Endothelial cell of umbilical vein (primary cell): ENCODE measurements around the gene CEBPB. TPM values are rescaled to one million over a fixed set of nuclear protein-coding genes. Genes with fewer than 3 reads are reported as not detected.

Source experiments
- BruUV-seq: library from RNA; stranded (reverse); fragments of 400-500 nt; replicated peaks from 2 replicates; lab custom pipeline; 2021; lab: Mats Ljungman, UMichigan
- CTCF ChIA-PET: fragments of 300-600, 350-600 bp; sonication (Branson Sonifier 250); formaldehyde crosslinking; loops from one replicate; lab custom pipeline; 2021; ENCODE audit warnings: antibody characterized with exemption, inconsistent platforms; lab: Charles Lee
- POLR2A ChIA-PET: fragments of 300-600, 350-600 bp; sonication (Branson Sonifier 250); formaldehyde crosslinking; loops from one replicate; lab custom pipeline; 2021; ENCODE audit warnings: antibody characterized with exemption, inconsistent platforms; lab: Charles Lee
- DNase-seq: peaks from one replicate; pipeline ENCODE4 v3.0.0-alpha.2; 2011; ENCODE audit warnings: low read depth, low spot score
- FAIRE-seq: peaks from 2 replicates; lab custom pipeline; 2011; peaks lifted over from hg19 to GRCh38; lab: Jason Lieb, UNC
- H2AFZ ChIP-seq: 2 replicates; pipeline ENCODE4 v1.6.0; 2012; ENCODE audit warnings: low read depth, low read length, control low read depth, inconsistent platforms
- H3K27ac ChIP-seq: 2 replicates; pipeline ENCODE4 v1.5.1; 2011; ENCODE audit warnings: low read depth, mild to moderate bottlenecking, control low read depth, low read length, moderate library complexity; ENCODE audit not compliant: insufficient read depth
- H3K27me3 ChIP-seq, 2 experiments: 2 replicates each; pipeline versions ENCODE4 v1.6.0 to v1.6.1; 2011; ENCODE audit warnings: low read length in 2 of 2, mixed read lengths in 1 of 2; ENCODE audit not compliant: control insufficient read depth in 2 of 2, insufficient read depth in 2 of 2
- H3K36me3 ChIP-seq, 2 experiments: 2 replicates in 1 of 2; 3 replicates in 1 of 2; pipeline ENCODE4 v1.5.1; 2011; ENCODE audit warnings: low read length in 2 of 2, mild to moderate bottlenecking in 1 of 2, moderate library complexity in 1 of 2; ENCODE audit not compliant: control insufficient read depth in 2 of 2, insufficient read depth in 2 of 2; ENCODE audit errors: extremely low read depth in 1 of 2
- H3K4me1 ChIP-seq: 3 replicates; pipeline ENCODE4 v1.5.1; 2011; ENCODE audit warnings: mild to moderate bottlenecking, low read length; ENCODE audit not compliant: control insufficient read depth, insufficient read depth; ENCODE audit errors: extremely low read depth
- H3K4me2 ChIP-seq: 2 replicates; pipeline ENCODE4 v1.6.1; 2011; ENCODE audit warnings: low read length, control low read depth, mixed read lengths; ENCODE audit not compliant: insufficient read depth
- H3K4me3 ChIP-seq, 3 experiments: fragments of 200-600 bp in 1 of 3; sonication (generic), shearing (Covaris generic) in 1 of 3; replicated peaks in 1 of 3; 2 replicates each; pipeline ENCODE4 v1.5.1; 2011 to 2016; ENCODE audit warnings: control low read depth in 3 of 3, low read length in 3 of 3, mild to moderate bottlenecking in 2 of 3, inconsistent platforms in 1 of 3, low read depth in 1 of 3, moderate library complexity in 1 of 3; ENCODE audit not compliant: insufficient read depth in 1 of 3
- H3K79me2 ChIP-seq: 2 replicates; pipeline ENCODE4 v1.6.0; 2012; ENCODE audit warnings: low read length, inconsistent platforms; ENCODE audit not compliant: control insufficient read depth, insufficient read depth
- H3K9ac ChIP-seq: replicated peaks from 2 replicates; pipeline ENCODE3; 2011; ENCODE audit warnings: low read length, control low read depth; ENCODE audit not compliant: insufficient read depth; ENCODE audit errors: extremely low read depth
- H3K9me1 ChIP-seq: replicated peaks from 3 replicates; pipeline ENCODE4 v1.6.0; 2011; ENCODE audit warnings: mild to moderate bottlenecking, low read length; ENCODE audit not compliant: control insufficient read depth, insufficient read depth; ENCODE audit errors: extremely low read depth
- H3K9me3 ChIP-seq: replicated peaks from 2 replicates; pipeline ENCODE4 v1.5.1; 2012; ENCODE audit warnings: low read length, inconsistent platforms; ENCODE audit not compliant: control insufficient read depth, insufficient read depth
- H4K20me1 ChIP-seq: replicated peaks from 2 replicates; pipeline ENCODE3; 2011; ENCODE audit warnings: mild to moderate bottlenecking, low read length; ENCODE audit not compliant: control insufficient read depth, insufficient read depth; ENCODE audit errors: extremely low read depth
- CTCF ChIP-seq, 2 donors: IDR thresholded peaks; 1 replicate in 1 of 2; 2 replicates in 1 of 2; pipeline ENCODE4 v1.5.1; 2011; ENCODE audit warnings: low read length in 2 of 2, mild to moderate bottlenecking in 2 of 2, moderate library complexity in 2 of 2, control low read depth in 1 of 2, inconsistent platforms in 1 of 2, low read depth in 1 of 2; ENCODE audit not compliant: insufficient read depth in 1 of 2; ENCODE audit errors: extremely low read depth in 1 of 2
- EZH2 ChIP-seq: IDR thresholded peaks from 2 replicates; pipeline ENCODE4 v1.6.1; 2012; ENCODE audit warnings: borderline replicate concordance, low read depth, mild to moderate bottlenecking, moderate library complexity, low read length, inconsistent platforms; ENCODE audit not compliant: severe bottlenecking
- FOS ChIP-seq: IDR thresholded peaks from 2 replicates; pipeline ENCODE4 v1.6.1; 2011; ENCODE audit warnings: mild to moderate bottlenecking, low read length, moderate library complexity, borderline replicate concordance; ENCODE audit not compliant: insufficient read depth
- GATA2 ChIP-seq: IDR thresholded peaks from 2 replicates; pipeline ENCODE4 v1.7.0; 2011; ENCODE audit warnings: low read depth, mild to moderate bottlenecking, moderate library complexity, mixed read lengths, low read length; ENCODE audit not compliant: insufficient read length, insufficient read depth
- JUN ChIP-seq: IDR thresholded peaks from 2 replicates; pipeline ENCODE4 v1.6.1; 2011; ENCODE audit warnings: borderline replicate concordance, low read depth; ENCODE audit not compliant: insufficient read length, insufficient read depth
- MAX ChIP-seq: IDR thresholded peaks from 2 replicates; pipeline ENCODE4 v1.6.1; 2011; ENCODE audit not compliant: insufficient read depth, insufficient read length
- MYC ChIP-seq: IDR thresholded peaks from one replicate; pipeline ENCODE4 v1.6.1; 2011; ENCODE audit warnings: mild to moderate bottlenecking, low read depth, low read length
- POLR2A ChIP-seq: IDR thresholded peaks from 2 replicates; pipeline ENCODE4 v1.6.1; 2012; ENCODE audit warnings: low read depth, mild to moderate bottlenecking, control low read depth, low read length
- POLR2AphosphoS5 ChIP-seq: IDR thresholded peaks from 2 replicates; pipeline ENCODE4 v1.6.1; 2012; ENCODE audit warnings: low read depth, mild to moderate bottlenecking, control low read depth, low read length, moderate library complexity; ENCODE audit not compliant: insufficient read depth
- dilution Hi-C: fragments of 300-500 bp; cut with MboI; formaldehyde crosslinking; loops from one replicate; pipeline ENCODE4 v1.15.0; 2019; ENCODE audit warnings: low sequenced_read_pairs; ENCODE audit not compliant: extremely low pct_ligation_motif_present
- intact Hi-C: fragments of 100-400 bp; cut with micrococcal nuclease; formaldehyde crosslinking; loops from one replicate; pipeline ENCODE4 v1.10.0; 2022
- polyA plus RNA-seq, 4 experiments: library from polyadenylated mRNA; depleted of rRNA in 3 of 4; stranded (reverse) in 3 of 4; unstranded in 1 of 4; fragments of >200 nt; gene quantifications; 2 replicates each; pipeline versions ENCODE4 v1.2.1 to v1.2.3, GENCODE V29; 2011 to 2012; ENCODE audit warnings: missing spikeins in 1 of 4
- total RNA-seq: library from RNA; stranded (reverse); gene quantifications from 2 replicates; pipeline ENCODE4 v1.2.3, GENCODE V29; 2021

Gene CEBPB
- total and polyA plus RNA-seq, 2 donors (not counting 3 experiments of a cell fraction or from before 2014, with no cell fraction given) = 3.7 to 11.4 TPM

GRCh38 chr20:50169329-50169823 is 21.3 kb upstream of the CEBPB start:
- Histone ChIP-seq H3K9ac (no peak overlapping the region), H3K4me2 (no peak overlapping the region), H3K4me3 (no peak overlapping the region), H3K9me3 (no peaks in the 10 kb centered on the region), H3K27me3 (no peaks in the 10 kb centered on the region), H3K9me1 (no peaks in the 10 kb centered on the region), H3K36me3 (no peaks in the 10 kb centered on the region), H3K27ac (no peak overlapping the region), H3K79me2 (no peaks in the 10 kb centered on the region), H3K4me1 (peaks cover 18% of the 10 kb centered on the region), H2AFZ (no peak overlapping the region), H4K20me1 (no peaks in the 10 kb centered on the region)
- dilution Hi-C loops = no loop called here
- FAIRE-seq (peak; percentile 77), DNase-seq (peak; percentile 90)
- BruUV-seq = no TSS peak
- ChIA-PET POLR2A (interaction anchor here (0.6 to 1.2 kb wide), 3 partner anchors 15 to 48 kb away, joined by 5 to 9 read pairs (median 6); partner anchors contain the start of gene PEDS1), CTCF (interaction anchor here (0.8 to 7.7 kb wide), 20 partner anchors 10 to 295 kb away, joined by 3 to 309 read pairs (median 9); partner anchors contain the start of genes PEDS1 and UBE2V1)
- TF ChIP-seq GATA2 (no peak), CTCF (IDR thresholded peaks at IDR 0.05; ENCODE audit: extremely low read depth in 1 of 2, insufficient read depth in 1 of 2, low read depth in 1 of 2, low read length in 2 of 2) (peak; percentile 87 to 99)
- intact Hi-C loops = loop anchor here (1.0 kb wide), 5 partner anchors 28 to 190 kb away; no protein-coding TSS in a partner anchor

GRCh38 chr20:50170549-50171220 is 19.9 kb upstream of the CEBPB start:
- intact Hi-C loops = no loop called here
- dilution Hi-C loops = no loop called here
- BruUV-seq = no TSS peak
- Histone ChIP-seq H3K4me3 (no peak overlapping the region), H3K9me3 (no peaks in the 10 kb centered on the region), H4K20me1 (no peaks in the 10 kb centered on the region), H3K79me2 (no peaks in the 10 kb centered on the region), H3K36me3 (no peaks in the 10 kb centered on the region), H2AFZ (no peak overlapping the region), H3K9me1 (no peaks in the 10 kb centered on the region), H3K4me1 (peaks cover 14% of the 10 kb centered on the region), H3K27me3 (no peaks in the 10 kb centered on the region), H3K27ac (no peak overlapping the region), H3K4me2 (no peak overlapping the region), H3K9ac (no peak overlapping the region)
- FAIRE-seq (no peak), DNase-seq (no peak)
- ChIA-PET POLR2A (no interaction called here), CTCF (interaction anchor here (0.7 to 7.7 kb wide), 13 partner anchors 17 to 191 kb away, joined by 3 to 309 read pairs (median 8); partner anchors contain the start of genes PEDS1 and UBE2V1)
- TF ChIP-seq GATA2 (no peak), CTCF (IDR thresholded peaks at IDR 0.05; ENCODE audit: extremely low read depth in 1 of 2, insufficient read depth in 1 of 2, low read depth in 1 of 2, low read length in 2 of 2) (no peak), EZH2 (no peak), POLR2AphosphoS5 (no peak), MYC (no peak), JUN (no peak), MAX (no peak), POLR2A (no peak), FOS (no peak)
